HG02798 (cell line): Measurements from ENCODE around the gene USF2.

Source experiments
- ATAC-seq: cut with Tn5 transposase; IDR thresholded peaks from one replicate; pipeline ENCODE4 v1.9.1; 2021; ENCODE audit warnings: mild to moderate bottlenecking; ENCODE audit not compliant: unreplicated experiment, poor library complexity

Gene USF2

DNA sequence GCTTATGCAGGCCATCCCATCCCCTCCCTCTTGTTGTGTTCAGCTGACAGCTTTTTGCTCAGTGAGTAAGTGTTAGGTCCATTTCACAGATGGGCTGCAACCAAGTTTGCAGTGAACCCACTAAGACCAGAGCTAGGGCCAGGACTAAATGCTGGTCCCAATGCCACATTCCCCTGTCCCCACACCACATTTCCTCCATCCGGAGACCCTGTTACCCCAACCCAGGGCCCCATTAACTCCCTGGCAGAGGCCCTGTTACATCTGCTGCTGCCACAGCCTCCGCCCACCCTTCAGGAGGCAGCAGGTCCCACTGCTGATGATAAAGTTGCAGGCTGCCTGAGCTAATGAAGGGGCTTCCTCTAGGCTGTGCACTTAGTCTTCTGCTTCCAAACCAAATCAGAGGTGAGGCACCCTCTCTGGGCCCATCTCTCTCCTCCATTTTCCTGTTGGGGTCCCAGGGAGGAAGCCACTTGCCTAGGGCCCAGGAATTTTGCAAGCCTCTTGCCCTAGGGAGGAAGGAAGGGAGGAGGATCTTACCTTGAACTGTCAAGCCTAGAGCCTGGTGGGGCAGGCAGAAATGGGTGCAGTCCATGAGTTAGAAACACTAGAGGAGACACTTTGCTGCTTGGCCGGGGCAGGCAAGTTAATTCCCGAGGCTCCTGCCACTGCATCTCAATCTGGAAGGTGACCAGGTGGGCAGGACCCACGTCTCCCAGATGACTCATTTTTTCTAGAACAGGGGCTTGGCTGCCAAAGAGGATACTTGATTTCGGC lies 3.4 kb upstream of the USF2 start:
- no peak for ATAC-seq

DNA sequence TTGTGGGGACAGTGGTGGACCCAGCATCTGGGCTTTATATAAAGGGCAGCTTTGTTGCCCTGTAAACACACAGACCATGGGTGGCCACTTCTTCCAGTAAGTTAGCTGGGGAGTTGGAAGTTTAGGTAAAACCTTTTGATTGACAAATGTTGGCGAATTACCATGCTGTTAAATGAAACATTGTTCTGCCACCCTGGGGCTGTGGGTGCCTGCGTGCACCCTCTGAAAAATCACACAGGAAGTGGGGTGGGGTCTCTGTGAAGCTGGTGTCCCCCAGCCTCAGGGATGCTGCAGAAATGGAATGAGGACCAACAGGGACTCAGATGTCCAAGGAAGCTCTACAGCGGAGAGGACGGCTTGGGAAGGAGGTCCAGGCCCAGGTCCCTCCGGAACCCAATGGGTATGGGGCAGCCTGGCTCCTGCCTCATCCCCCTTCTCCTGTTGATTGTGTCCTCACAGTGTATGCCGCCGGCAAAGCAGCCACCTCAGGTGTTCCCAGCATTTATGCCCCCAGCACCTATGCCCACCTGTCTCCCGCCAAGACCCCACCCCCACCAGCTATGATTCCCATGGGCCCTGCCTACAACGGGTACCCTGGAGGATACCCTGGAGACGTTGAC lies 2.8 kb upstream of the USF2 start:
- no peak for ATAC-seq

DNA sequence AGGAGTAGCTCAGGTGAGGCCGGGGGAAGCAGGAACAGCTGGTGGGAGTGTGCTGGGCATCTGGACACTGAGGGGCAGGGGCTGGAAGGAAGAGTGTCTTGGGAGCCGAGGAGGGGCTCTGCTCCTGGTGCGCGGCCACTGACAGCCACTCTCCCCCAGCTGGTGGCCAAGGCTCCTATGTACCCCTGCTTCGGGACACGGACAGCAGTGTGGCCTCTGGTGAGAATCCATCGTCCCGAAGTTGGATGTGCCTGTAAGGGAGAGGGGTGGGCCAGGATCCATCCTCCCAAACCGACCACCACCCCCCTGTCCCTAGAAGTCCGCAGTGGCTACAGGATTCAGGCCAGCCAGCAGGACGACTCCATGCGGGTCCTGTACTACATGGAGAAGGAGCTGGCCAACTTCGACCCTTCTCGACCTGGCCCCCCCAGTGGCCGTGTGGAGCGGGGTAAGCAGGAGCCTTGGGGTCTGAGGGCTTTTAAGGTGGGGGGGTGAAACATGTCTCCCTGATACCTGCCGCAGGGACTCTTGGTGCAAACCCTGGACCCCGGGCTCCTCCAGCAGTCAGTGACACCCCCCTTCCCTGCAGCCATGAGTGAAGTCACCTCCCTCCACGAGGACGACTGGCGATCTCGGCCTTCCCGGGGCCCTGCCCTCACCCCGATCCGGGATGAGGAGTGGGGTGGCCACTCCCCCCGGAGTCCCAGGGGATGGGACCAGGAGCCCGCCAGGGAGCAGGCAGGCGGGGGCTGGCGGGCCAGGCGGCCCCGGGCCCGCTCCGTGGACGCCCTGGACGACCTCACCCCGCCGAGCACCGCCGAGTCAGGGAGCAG lies 2.0 kb upstream of the USF2 start:
- no peak for ATAC-seq

DNA sequence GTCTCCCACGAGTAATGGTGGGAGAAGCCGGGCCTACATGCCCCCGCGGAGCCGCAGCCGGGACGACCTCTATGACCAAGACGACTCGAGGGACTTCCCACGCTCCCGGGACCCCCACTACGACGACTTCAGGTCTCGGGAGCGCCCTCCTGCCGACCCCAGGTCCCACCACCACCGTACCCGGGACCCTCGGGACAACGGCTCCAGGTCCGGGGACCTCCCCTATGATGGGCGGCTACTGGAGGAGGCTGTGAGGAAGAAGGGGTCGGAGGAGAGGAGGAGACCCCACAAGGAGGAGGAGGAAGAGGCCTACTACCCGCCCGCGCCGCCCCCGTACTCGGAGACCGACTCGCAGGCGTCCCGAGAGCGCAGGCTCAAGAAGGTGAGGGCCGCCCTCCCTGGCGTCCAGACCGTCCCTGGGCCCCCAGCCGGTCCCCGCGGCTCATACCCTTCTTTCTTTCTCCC lies 1.4 kb upstream of the USF2 start:
- ATAC-seq, result no peak

DNA sequence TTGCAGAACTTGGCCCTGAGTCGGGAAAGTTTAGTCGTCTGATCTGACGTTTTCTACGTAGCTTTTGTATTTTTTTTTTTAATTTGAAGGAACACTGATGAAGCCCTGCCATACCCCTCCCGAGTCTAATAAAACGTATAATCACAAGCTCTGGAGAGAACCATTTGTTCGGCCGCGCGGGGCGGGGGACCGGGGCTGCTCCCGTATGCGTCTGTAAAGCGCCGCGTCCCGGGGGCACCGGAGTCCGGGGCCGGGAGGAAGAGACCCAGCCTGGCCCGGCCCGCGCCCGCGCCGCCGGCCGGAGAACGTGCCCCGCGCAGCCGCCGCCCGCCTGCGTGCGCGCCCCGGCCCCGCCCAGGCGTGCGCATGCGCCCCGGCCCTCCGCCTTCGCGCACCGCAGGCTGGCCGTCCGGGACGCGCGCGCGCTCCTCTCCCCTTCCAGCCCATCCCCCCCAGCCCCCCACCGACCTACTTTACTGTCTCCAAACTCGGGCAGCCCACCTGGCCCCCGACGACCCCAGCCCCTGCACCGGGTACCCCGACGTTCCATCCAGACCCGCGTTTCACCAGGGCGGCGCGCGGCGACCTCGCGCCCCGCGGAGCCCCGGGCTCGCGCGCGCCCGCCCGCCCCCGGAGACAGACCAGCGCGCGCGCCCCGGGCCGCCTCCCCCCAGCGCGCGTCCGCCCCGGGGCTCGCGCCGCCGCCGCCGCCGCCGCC lies 785 bp upstream of the USF2 start:
- ATAC-seq, result peak; percentile 63

DNA sequence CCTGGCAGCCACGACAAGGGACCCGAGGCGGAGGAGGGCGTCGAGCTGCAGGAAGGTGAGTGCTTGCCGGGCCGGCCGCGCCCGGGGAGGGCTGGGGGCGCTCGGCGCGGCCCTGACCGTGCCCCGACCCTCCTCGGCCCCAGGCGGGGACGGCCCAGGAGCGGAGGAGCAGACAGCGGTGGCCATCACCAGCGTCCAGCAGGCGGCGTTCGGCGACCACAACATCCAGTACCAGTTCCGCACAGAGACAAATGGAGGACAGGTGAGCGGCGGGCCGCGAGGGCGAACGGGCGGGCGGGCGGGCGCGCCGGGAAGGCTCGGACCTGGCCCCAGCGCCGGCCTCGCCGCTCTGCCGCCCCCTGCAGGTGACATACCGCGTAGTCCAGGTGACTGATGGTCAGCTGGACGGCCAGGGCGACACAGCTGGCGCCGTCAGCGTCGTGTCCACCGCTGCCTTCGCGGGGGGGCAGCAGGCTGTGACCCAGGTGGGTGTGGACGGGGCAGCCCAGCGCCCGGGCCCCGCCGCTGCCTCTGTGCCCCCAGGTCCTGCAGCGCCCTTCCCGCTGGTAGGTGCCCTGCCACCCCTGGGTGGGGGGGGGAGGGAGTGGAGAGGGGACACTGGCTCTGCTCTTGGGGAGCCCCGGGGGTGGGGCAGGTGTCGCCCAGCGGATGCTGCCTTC lies 816 bp downstream of the USF2 start:
- peak; percentile 52 for ATAC-seq

DNA sequence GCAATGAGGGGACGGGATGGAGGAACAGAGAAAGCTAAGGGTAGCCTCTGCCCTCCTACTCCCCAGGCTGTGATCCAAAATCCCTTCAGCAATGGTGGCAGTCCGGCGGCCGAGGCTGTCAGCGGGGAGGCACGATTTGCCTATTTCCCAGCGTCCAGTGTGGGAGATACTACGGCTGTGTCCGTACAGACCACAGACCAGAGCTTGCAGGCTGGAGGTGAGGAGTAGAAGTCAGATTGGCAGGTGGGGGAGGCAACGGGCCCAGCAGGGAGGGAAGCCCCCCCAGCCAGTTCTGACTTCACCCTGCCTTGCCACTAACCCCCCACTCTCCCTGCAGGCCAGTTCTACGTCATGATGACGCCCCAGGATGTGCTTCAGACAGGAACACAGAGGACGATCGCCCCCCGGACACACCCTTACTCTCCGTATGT lies 1.6 kb downstream of the USF2 start:
- ATAC-seq, result no peak

DNA sequence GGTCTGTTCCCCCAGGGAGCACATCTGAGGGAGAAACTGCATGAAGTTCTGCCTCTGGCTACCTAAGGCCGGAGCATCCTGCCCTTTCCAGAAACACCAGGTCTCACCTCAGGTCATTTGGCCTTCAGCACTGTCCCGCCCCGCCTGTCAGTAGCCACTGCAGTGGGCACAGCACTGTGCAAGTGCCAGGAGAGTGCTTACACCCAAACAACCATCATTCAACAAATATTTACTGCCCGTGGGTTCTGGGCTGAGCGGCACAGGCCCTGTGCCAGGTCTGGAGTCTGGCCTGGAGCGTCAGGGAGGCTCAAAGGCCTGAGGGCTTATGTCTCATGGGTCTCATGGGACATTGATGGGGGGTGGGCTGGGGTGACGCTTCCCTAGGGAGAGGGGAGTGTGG lies 2.8 kb downstream of the USF2 start:
- ATAC-seq, result no peak

DNA sequence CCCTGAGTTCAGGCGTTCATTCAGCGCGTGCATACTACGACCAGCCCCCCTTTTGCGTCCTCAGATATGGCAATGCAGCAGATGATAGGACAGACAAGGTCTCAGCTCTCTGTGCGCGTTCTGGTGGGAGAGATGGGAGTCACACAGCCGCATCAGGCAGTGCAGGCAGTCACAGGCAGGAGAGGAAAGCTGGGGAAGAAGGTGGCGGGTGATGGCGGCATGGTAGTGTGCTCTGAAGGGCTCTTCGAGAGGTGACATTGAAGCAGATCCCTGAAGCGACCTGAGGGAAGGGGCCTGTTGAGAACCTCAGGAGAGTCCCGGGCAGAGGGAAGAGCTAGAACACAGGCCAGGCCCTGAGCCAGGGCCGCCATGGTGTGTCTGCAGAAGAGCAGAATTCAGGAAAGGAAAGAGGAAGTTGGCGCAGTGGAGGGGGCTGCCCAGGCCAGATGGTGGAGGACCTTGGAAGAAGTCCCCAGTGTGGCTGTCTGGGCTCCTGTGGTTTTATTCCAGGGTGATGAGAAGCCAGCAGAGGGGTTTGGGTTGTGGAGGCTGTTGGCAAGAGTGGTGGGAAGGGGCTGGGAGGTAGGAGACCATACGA lies 3.5 kb downstream of the USF2 start:
- ATAC-seq, result no peak

DNA sequence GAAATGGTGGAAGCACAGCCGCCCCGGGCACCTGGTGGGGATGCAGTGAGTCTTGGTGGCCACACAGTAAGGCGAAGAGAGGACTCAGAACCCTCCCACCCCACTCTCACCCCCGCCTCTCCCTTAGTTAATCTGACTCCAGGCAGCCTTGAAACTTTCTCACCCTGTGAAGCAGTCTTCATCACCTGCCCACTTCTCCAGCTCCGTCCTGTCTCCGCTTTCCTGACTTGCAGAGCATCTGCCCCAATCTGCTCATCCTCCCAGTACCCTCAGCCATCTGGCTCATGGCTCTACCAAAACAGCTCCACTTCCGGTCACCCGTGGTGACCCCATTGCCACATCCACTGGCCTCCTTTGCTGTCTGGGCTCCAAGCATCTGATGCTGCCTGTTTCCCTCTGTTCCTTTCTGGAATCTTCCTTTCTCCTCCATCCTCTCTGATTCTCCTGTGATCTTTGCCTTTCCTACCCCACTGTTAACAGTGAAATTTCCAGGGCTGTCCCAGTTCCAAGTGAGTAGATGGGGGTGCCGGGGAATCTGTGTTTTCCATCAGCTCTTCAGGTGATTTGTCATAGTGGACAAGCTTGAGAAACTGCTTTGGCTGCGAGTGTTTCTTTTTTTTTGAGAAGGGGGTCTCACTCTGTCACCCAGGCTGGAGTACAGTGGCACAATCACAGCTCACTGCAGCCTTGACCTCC lies 4.3 kb downstream of the USF2 start:
- ATAC-seq, result no peak

DNA sequence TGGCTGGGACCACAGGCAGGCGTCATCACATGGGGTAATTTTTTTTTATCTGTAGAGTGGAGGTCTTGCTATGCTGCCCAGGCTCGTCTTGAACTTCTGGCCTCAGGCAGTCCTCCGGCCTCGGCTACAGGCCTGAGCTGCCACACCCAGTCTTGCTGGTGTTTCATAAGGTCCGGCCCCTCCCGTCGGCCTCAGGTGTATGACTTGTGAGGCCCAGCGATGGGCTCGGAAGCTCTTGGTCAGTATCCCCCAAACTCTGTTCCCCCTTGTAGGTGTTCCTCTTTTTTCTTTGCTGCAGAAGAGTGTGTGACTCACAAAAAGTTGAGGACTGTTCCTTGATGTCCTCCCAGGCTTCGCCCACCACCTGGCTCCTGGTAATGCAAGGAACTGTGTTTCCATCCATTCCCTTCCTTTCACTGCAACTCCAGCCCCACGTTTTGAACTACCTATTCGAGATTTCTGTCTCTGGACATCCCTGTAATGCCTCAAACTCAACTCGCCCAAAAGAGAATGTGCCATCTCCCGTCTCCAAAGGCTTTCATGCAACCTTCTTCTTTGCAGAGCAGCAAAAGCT lies 5.0 kb downstream of the USF2 start:
- no peak for ATAC-seq

DNA sequence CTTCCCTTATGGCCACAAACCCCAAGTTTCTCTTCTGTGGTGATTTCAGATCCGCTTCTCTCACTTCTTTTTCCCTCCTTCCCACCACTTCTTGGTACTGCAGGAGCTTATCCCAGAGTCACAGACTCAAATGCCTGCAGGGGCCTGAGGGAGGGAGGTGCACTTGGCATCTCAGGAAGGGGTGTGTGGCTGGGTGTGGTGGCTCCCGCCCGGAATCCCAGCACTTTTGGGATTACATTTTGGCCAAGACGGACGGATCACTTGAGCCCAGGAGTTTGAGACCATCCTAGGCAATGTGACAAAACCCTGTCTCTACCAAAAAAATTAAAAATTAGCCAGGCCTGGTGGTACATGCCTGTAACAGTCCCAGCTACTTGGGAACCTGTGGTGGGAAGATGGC lies 5.6 kb downstream of the USF2 start:
- ATAC-seq, result no peak

DNA sequence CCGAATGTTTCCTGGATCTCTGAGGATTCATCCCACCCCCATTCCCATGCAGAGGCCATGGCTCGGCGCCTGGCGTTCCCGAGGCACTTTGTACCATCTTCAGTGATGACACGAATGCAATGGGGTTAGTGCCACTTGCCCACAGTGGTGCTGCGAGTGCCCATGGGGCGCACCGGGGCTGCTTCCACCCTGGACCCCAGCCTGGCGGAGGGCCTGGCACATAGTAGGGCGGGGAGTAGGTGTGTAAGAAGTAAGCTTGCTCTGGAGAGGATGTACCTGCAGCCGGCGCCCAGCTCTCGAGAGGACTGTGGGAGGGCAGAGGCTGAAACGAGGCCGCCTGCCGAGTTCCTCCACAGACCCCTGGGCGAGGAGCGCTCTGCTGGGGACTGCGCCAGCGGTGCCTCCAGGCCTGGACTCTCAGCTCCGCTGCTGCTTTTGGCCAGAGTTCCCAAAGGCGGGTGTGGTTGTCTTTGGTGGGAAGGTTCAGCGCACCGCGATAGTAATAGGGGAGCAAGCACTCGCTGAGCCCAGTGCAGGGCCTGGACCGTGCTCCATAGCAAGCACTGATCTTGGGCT lies 8.0 kb downstream of the USF2 start:
- no peak for ATAC-seq

DNA sequence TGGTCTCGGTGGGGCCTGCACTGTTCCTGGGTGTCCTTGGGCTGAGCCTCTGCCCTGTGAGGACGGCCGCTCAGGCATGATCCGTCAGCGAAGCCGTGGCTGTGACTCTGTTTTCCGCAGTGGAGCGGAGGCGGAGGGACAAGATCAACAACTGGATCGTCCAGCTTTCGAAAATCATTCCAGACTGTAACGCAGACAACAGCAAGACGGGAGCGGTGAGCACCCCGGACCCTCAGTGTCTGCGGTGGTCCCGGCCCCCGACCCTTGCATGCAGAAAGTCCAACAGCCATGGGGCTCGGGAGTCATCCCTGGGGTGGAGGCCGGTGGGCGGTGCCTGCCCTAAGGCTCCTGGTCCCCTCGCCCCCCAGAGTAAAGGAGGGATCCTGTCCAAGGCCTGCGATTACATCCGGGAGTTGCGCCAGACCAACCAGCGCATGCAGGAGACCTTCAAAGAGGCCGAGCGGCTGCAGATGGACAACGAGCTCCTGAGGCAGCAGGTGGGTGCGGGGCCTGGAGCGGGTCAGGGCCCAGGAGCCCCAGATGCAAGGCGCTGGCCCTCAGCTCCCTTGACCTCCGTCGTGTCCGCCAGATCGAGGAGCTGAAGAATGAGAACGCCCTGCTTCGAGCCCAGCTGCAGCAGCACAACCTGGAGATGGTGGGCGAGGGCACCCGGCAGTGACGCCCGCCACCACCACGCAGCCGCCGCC lies 10.0 kb downstream of the USF2 start:
- ATAC-seq, result no peak

DNA sequence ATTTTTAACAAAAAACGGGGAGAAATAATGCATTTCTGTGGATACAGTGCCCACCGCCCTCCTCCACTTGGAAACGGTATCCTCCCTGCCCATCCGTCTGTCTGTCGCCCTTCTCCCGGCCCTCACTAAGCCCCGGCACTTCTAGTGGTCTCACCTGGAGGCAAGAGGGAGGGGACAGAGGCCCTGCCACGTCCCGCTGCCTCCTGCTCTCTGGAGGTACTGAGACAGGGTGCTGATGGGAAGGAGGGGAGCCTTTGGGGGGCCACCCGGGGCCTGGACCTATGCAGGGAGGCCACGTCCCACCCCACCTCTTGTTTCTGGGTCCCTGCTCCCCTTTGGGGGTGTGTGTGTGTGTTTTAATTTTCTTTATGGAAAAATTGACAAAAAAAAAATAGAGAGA lies 10.6 kb downstream of the USF2 start:
- ATAC-seq, result no peak

DNA sequence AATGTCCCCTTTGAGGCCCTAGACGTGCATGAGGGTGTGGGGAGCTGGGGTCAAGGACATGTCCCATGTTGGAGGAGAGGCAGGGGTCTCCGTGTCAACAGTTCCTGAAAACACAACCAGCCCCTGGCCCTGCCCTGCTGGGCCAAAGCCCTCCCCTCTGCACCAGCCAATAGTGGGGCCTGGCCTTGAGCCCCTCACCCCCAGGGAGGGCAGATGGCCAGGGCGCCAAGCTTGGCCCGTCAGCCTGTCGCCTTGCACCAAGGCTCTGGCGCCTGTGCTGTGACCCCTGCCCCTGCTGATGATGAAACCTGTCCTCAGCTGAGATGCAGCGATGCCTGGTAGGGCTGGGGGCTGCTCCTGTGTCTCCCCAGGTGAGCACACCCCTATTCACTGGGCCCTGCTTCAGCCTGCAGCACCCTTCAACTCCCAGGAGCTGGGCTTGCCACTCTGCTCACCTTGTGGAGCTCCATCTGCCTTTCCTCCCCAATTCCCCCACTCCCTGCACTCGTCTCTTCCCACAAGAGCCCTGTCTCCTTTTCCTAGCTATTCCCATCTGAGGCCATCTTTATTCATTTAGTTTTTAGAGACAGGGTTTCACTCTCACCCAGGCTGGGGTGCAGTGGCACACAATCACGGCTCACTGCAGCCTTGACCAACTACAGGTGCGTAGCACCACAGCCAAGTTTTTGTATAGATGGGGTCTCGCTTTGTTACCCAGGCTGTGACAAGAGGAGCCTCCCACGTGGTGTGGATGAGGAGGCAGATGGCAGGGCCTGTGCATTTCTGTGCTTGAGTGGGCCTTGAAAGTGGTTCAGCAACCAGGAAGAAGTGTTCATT lies 11.4 kb downstream of the USF2 start:
- no peak for ATAC-seq

DNA sequence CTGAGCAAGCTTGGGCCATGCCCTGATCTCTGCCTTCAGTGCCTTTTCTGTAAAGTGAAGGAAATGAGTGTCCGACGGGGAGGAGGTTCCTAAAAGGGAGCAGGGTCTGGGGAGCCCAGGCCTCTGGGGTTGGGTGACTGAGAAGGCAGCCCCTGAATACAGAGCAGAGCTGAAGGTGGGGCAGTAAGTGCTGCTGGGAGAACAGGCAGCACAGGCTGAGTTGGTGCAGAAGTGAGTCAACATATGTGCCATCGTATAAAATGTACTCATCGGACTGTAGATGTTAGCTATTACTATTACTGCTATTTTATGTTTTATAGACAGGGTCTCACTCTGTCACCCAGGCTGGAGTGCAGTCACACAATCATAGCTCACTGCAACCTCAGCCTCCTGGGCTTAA lies 12.5 kb downstream of the USF2 start:
- ATAC-seq, result no peak
